Ramos (cell line): Measurements from ENCODE around the gene CELA2A.
"Not testable (repeated sequence)": the region's sequence is repeated elsewhere in the genome, so short reads cannot be mapped to it uniquely, and the experiment has no call there.

Experiments
- in situ Hi-C: fragments of 300-500 bp; cut with MboI; formaldehyde crosslinking; loops from one replicate; pipeline ENCODE4 v1.14.3; 2022; ENCODE audit warnings: low sequenced_read_pairs; ENCODE audit not compliant: unreplicated experiment

Gene CELA2A

GRCh38 chr1:15460708-15461095, 4.2 kb downstream of the CELA2A start:
- in situ Hi-C loops = no loop called here

GRCh38 chr1:15463064-15463800, 6.7 kb downstream of the CELA2A start:
- in situ Hi-C loops = not testable (repeated sequence)

GRCh38 chr1:15463926-15464322, 7.4 kb downstream of the CELA2A start:
- in situ Hi-C loops = not testable (repeated sequence)

GRCh38 chr1:15465674-15466073, 9.1 kb downstream of the CELA2A start:
- in situ Hi-C loops = no loop called here

GRCh38 chr1:15466955-15467625, 10.6 kb downstream of the CELA2A start:
- in situ Hi-C loops = not testable (repeated sequence)

GRCh38 chr1:15468145-15468544, 11.6 kb downstream of the CELA2A start:
- in situ Hi-C loops = no loop called here

GRCh38 chr1:15469361-15469760, 12.8 kb downstream of the CELA2A start:
- in situ Hi-C loops = no loop called here

GRCh38 chr1:15469821-15470448, 13.4 kb downstream of the CELA2A start:
- in situ Hi-C loops = not testable (repeated sequence)

- in situ Hi-C loops = not testable (repeated sequence)
Measured at GRCh38 chr1:15471067-15471466, 14.5 kb downstream of the CELA2A start.

- in situ Hi-C loops = not testable (repeated sequence)
Measured at GRCh38 chr1:15471723-15472122, 15.2 kb downstream of the CELA2A start.

GRCh38 chr1:15472587-15472986, 16.1 kb downstream of the CELA2A start:
- in situ Hi-C loops = no loop called here

- in situ Hi-C loops = no loop called here
Measured at GRCh38 chr1:15475752-15476314, 19.3 kb downstream of the CELA2A start, which contains the start of gene CELA2B. Gene CELA2B, plus strand, starts transcription at chr1:15476104. Its CDS starts 22 bp downstream, at chr1:15476126.

- in situ Hi-C loops = no loop called here
Measured at GRCh38 chr1:15476927-15477326, 20.4 kb downstream of the CELA2A start.

GRCh38 chr1:15477646-15478212, 21.2 kb downstream of the CELA2A start:
- in situ Hi-C loops = no loop called here

- in situ Hi-C loops = no loop called here
Measured at GRCh38 chr1:15479654-15480347, 23.3 kb downstream of the CELA2A start.

- in situ Hi-C loops = not testable (repeated sequence)
Measured at GRCh38 chr1:15482455-15482854, 25.9 kb downstream of the CELA2A start.

GRCh38 chr1:15482983-15483543, 26.5 kb downstream of the CELA2A start:
- in situ Hi-C loops = not testable (repeated sequence)

GRCh38 chr1:15483971-15484370, 27.4 kb downstream of the CELA2A start:
- in situ Hi-C loops = no loop called here

- in situ Hi-C loops = not testable (repeated sequence)
Measured at GRCh38 chr1:15484443-15484842, 27.9 kb downstream of the CELA2A start.

- in situ Hi-C loops = no loop called here
Measured at GRCh38 chr1:15485636-15486035, 29.1 kb downstream of the CELA2A start.
